Measurements from ENCODE around the gene GABBR2.
"Not testable (repeated sequence)": the region's sequence is repeated elsewhere in the genome, so short reads cannot be mapped to it uniquely, and the experiment has no call there.

The GABBR2 gene

DNA sequence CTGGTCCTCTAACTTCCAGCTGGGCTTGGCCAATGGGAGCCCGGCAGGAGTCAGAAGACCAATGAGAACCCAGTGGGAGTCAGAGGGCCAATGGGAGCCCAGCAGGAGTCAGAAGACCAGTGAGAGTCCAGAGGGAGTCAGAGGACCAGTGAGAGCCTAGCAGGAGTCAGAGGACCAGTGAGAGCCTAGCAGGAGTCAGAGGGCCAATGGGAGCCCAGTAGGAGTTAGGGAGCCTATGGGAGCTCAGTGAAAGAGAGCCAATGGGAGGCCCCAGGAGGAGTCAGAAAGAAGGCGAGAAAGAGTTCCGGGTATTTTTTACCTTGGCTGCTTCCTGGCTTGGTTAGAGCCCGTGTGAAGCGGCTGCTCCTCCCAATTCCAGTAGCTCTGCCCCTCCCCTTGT, 191.0 kb downstream of the GABBR2 start:
- H3K36me3 Mint-ChIP-seq (ENCODE audit: low read depth) = no peaks in the 10 kb centered on the region
- H3K4me3 Mint-ChIP-seq = no peak overlapping the region
- no peak for DNase-seq
- H3K27me3 Mint-ChIP-seq = peaks cover 31% of the 10 kb centered on the region
- H3K27ac Mint-ChIP-seq = no peak overlapping the region
- no peaks in the 10 kb centered on the region for H3K9me3 Mint-ChIP-seq
- no peaks in the 10 kb centered on the region for H3K4me1 Mint-ChIP-seq (ENCODE audit: low read depth)

DNA sequence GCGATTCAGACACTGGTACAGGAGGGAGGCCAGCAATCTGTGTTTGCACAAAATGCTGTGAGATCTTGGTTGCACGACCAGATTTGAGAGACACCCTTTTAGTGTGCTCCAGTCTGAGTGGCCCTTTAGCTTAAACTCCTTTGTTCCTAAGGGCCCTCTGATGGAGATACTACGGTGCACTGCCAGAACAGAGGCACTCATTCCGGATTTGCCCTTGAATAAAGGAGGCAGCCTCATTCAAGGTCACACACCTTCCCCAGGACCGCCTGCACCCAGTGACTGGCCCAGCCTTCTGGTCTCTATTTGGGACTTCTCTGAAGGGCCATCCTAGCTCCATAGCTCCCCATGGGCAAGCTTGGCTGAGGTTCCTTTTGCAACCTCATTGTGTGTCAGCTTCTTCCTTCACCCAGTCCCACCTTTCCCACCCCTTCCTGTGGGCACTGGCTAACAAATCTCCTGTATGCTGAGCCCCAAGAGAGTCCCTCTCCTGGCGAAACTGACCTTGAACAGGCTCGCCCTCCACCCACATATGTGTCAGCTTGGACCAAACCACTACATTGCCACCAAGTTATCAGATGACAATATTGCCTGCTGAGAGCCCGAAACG, 191.7 kb downstream of the GABBR2 start:
- Mint-ChIP-seq H3K4me3 (no peak overlapping the region), H3K4me1 (ENCODE audit: low read depth) (no peaks in the 10 kb centered on the region), H3K9me3 (no peaks in the 10 kb centered on the region), H3K36me3 (ENCODE audit: low read depth) (no peaks in the 10 kb centered on the region), H3K27me3 (peaks cover 27% of the 10 kb centered on the region), H3K27ac (no peak overlapping the region)
- no peak for DNase-seq

DNA sequence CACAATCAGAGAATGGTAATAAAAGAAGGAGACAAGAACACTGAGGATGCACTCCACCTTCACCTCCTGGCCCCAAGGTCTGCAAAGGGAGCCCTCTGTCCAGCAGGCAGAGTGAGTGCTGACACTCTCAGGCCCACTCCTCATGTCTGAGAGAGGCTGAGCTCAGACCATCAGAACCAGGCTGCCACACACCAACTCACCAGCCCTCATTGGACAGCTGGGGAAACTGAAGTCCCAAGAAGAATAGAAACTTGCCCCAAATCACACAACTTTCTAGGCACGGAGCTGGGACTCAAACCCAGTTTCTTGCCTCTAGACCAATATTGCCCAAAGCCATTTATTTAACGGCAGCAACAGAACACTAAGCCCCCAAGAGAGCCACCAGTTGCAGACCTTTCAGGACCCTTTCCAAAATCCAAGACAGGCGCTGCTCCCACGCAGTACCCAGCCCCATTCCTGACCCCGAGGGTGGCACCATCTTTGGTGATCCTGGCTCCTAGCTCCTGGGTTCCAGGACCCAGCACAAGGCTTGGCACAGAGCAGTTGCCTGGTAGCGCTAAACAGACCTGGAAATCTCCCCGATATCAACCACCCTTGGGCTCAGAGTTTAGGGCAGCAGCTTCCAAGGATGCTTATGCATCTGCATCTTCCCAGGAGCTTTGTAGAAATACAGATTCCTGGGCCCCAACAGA, 192.4 kb downstream of the GABBR2 start:
- no peak for DNase-seq
- H3K4me3 Mint-ChIP-seq = no peak overlapping the region
- no peaks in the 10 kb centered on the region for H3K36me3 Mint-ChIP-seq (ENCODE audit: low read depth)
- peaks cover 23% of the 10 kb centered on the region for H3K27me3 Mint-ChIP-seq
- no peaks in the 10 kb centered on the region for H3K4me1 Mint-ChIP-seq (ENCODE audit: low read depth)
- no peaks in the 10 kb centered on the region for H3K9me3 Mint-ChIP-seq
- H3K27ac Mint-ChIP-seq = no peak overlapping the region

- DNase-seq = no peak
- Mint-ChIP-seq H3K27me3 (peaks cover 20% of the 10 kb centered on the region), H3K36me3 (ENCODE audit: low read depth) (no peaks in the 10 kb centered on the region), H3K27ac (no peak overlapping the region), H3K9me3 (no peaks in the 10 kb centered on the region), H3K4me1 (ENCODE audit: low read depth) (no peaks in the 10 kb centered on the region), H3K4me3 (no peak overlapping the region)
These were observed 193.1 kb downstream of the GABBR2 start for GRCh38 chr9:98515506-98516204.

DNA sequence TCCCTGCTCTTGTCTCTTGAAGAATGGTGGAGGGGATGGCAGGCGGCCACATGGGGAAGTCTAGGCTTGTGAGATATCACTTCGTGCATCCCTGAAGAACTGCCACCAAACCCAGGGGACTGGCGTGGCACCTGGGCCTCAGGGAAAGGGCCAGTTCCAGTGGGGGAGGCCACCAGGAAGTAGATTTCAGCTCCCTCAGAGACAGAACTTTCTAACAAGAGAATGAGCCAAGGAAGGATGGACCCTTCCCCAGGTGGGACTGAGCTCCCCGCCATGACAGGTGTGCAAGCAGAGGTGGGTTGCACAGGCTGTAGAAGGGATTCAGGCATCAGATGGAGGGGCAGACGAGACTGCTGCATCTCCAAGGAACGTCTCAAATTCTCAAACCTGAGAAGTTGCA, 193.9 kb downstream of the GABBR2 start:
- Mint-ChIP-seq H3K27me3 (peaks cover 13% of the 10 kb centered on the region), H3K27ac (no peak overlapping the region), H3K4me1 (ENCODE audit: low read depth) (no peaks in the 10 kb centered on the region), H3K4me3 (no peak overlapping the region), H3K36me3 (ENCODE audit: low read depth) (no peaks in the 10 kb centered on the region), H3K9me3 (no peaks in the 10 kb centered on the region)
- DNase-seq = no peak

DNA sequence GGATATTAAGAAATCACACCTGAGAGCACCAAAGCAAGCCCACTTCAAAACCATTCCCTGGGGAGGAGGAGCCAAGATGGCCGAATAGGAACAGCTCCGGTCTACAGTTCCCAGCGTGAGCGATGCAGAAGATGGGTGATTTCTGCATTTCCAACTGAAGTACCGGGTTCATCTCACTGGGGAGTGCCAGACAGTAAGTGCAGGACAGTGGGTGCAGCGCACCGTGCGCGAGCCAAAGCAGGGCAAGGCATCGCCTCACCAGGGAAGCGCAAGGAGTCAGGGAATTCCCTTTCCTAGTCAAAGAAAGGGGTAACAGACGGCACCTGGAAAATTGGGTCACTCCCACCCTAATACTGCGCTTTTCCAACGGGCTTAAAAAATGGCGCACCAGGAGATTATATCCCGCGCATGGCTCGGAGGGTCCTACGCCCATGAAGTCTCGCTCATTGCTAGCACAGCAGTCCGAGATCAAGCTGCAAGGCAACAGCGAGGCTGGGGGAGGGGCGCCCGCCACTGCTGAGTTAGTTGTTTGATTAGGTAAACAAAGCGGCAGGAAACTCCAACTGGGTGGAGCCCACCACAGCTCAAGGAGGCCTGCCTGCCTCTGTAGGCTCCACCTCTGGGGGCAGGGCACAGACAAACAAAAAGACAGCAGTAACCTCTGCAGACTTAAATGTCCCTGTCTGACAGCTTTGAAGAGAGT, 200.4 kb downstream of the GABBR2 start:
- H3K27me3 Mint-ChIP-seq = peaks cover 33% of the 10 kb centered on the region
- not testable (repeated sequence) for H3K27ac Mint-ChIP-seq; H3K9me3 Mint-ChIP-seq; H3K4me1 Mint-ChIP-seq (ENCODE audit: low read depth); H3K4me3 Mint-ChIP-seq; DNase-seq; H3K36me3 Mint-ChIP-seq (ENCODE audit: low read depth)

DNA sequence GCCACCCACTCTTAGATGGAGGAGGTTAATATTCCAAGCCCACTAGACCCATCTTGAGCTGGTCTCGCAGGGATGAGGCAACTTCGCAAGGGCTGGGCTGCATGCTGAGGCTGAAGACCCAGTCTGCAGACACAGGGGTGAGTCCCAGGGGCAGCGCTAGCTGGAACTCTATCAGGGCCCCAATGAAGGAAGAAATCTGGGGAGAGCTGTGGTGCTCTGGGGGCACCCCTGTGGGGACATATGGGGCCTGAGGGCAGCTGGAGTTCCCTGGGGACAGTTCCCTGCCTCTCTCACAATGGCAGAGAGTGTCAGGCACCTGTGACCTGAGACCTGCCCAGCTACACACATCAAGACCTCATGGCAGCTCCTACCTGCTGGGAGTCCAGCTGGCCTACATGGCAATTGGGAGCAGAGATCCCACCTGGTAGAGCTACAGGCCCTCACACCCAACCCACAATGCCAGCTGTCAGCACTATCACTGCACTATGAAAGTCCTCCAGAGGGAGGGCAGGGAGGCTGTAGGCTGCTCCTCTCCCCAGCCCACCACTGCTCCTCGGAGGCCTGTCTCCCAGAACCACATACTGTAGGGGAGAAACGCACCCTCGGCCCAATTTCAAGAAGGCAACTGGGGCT, 202.2 kb downstream of the GABBR2 start:
- Mint-ChIP-seq H3K27me3 (peaks cover 36% of the 10 kb centered on the region), H3K4me3 (no peak overlapping the region)
- DNase-seq = no peak

GRCh38 chr9:98504298-98505282, 204.1 kb downstream of the GABBR2 start:
- Mint-ChIP-seq H3K4me1 (ENCODE audit: low read depth) (no peaks in the 10 kb centered on the region), H3K36me3 (ENCODE audit: low read depth) (no peaks in the 10 kb centered on the region), H3K27ac (no peak overlapping the region), H3K27me3 (peaks cover 32% of the 10 kb centered on the region), H3K4me3 (no peak overlapping the region), H3K9me3 (no peaks in the 10 kb centered on the region)
- DNase-seq = no peak

More for the DNA sequence above, 202.2 kb downstream of the GABBR2 start:
- Mint-ChIP-seq H3K36me3 (ENCODE audit: low read depth) (no peaks in the 10 kb centered on the region), H3K9me3 (no peaks in the 10 kb centered on the region), H3K27ac (no peak overlapping the region), H3K4me1 (ENCODE audit: low read depth) (no peaks in the 10 kb centered on the region)

DNA sequence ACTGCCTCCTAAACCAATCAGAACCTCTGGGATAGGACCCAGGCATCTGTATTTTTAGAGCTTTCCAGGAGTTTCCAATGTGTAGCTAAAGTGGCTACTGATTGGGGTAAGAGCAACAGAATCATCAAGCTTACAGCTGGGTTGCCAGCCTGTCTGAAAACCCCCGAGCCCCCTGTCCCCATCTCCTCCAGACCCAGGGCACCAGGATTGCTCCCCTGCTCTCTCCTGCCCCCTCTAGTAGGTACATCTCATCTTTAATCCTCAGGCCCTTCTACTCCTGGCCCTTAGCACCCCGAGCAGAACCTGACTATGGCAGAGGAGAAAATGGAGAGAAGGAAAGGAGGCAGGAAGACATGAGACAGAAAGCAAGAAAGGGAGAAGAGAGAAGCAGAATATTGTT, 204.9 kb downstream of the GABBR2 start:
- no peak for DNase-seq
- no peak overlapping the region for H3K4me3 Mint-ChIP-seq
- H3K4me1 Mint-ChIP-seq (ENCODE audit: low read depth) = no peaks in the 10 kb centered on the region
- no peaks in the 10 kb centered on the region for H3K9me3 Mint-ChIP-seq
- no peaks in the 10 kb centered on the region for H3K36me3 Mint-ChIP-seq (ENCODE audit: low read depth)
- H3K27me3 Mint-ChIP-seq = peaks cover 34% of the 10 kb centered on the region
- H3K27ac Mint-ChIP-seq = no peak overlapping the region

DNA sequence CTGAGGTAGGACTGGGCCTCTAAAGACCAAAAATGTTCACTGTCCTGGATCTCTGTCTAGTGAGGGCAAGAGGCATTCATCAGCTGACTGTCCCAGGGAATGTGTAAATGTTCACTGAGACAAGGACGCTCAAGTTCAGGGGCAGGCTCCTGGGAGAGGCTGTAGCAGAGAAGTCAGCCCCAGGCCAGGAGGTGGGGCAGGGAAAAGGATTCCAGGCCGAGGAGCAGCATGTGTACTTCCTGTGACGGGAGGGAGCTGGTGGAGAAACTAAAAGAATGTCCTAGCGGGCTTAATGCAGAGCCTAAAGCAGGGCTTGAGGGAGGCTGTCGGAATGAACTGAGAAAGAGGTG, 205.8 kb downstream of the GABBR2 start:
- no peaks in the 10 kb centered on the region for H3K9me3 Mint-ChIP-seq
- no peak overlapping the region for H3K27ac Mint-ChIP-seq
- H3K4me1 Mint-ChIP-seq (ENCODE audit: low read depth) = no peaks in the 10 kb centered on the region
- no peak for DNase-seq
- H3K36me3 Mint-ChIP-seq (ENCODE audit: low read depth) = no peaks in the 10 kb centered on the region
- peaks cover 36% of the 10 kb centered on the region for H3K27me3 Mint-ChIP-seq
- no peak overlapping the region for H3K4me3 Mint-ChIP-seq

GRCh38 chr9:98502311-98502975, 206.3 kb downstream of the GABBR2 start:
- Mint-ChIP-seq H3K27ac (no peak overlapping the region), H3K4me3 (no peak overlapping the region), H3K4me1 (ENCODE audit: low read depth) (no peaks in the 10 kb centered on the region), H3K9me3 (no peaks in the 10 kb centered on the region), H3K27me3 (peaks cover 30% of the 10 kb centered on the region), H3K36me3 (ENCODE audit: low read depth) (no peaks in the 10 kb centered on the region)
- no peak for DNase-seq

DNA sequence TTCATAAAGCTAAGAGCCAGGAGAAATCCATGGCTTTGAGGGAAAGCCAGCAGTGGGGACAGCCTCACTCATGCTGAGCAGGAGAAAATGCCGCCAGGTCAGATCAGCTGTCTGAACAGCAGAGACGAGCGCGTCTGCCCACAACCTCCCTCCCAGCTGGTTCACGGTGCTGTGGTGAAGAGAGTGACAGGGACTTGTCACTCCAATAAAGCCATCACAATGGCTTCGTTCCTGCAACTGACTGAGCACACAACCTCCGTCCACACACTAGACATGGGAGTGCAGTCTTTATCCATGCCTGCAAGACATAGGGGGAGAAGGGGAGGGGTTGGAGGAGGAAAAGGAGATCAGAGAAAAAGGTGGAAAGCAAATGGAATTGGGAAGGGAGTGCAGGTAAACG, 206.9 kb downstream of the GABBR2 start:
- DNase-seq = no peak
- no peak overlapping the region for H3K4me3 Mint-ChIP-seq
- H3K9me3 Mint-ChIP-seq = no peaks in the 10 kb centered on the region
- no peak overlapping the region for H3K27ac Mint-ChIP-seq
- H3K4me1 Mint-ChIP-seq (ENCODE audit: low read depth) = no peaks in the 10 kb centered on the region
- peaks cover 25% of the 10 kb centered on the region for H3K27me3 Mint-ChIP-seq
- H3K36me3 Mint-ChIP-seq (ENCODE audit: low read depth) = no peaks in the 10 kb centered on the region

DNA sequence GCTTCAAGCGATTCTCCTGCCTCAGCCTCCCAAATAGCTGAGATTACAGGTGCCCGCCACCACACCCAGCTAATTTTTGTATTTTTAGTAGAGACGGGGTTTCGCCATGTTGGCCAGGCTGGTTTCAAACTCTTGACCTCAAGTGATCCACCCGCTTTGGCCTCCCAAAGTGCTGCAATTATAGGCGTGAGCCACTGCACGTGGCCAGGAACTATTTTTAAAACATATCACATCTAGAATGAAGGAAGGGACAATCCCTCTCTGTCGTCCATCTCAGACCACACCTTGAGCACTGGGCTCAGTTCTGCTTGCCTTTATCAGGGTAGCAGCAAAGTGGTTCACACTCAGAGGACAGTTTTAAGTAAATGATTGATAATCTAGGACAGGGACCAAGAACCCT, 207.5 kb downstream of the GABBR2 start:
- not testable (repeated sequence) for H3K4me3 Mint-ChIP-seq; H3K9me3 Mint-ChIP-seq; H3K27ac Mint-ChIP-seq; DNase-seq; H3K4me1 Mint-ChIP-seq (ENCODE audit: low read depth); H3K36me3 Mint-ChIP-seq (ENCODE audit: low read depth)
- H3K27me3 Mint-ChIP-seq = peaks cover 23% of the 10 kb centered on the region

Data from activated T-cell treated with anti-CD3 and anti-CD28 coated beads, Interleukin-2, amount 50 U/mL, for 24 hours (primary cell).